Fibroblast of villous mesenchyme (primary cell): ENCODE measurements around the gene CIROP. TPM values are rescaled to one million over a fixed set of nuclear protein-coding genes. Genes with fewer than 3 reads are reported as not detected.

Experiments
- DNase-seq: peaks from one replicate; pipeline ENCODE4 v3.0.0-alpha.2; 2010; ENCODE audit warnings: low read depth
- H3K4me3 ChIP-seq: 2 replicates; pipeline ENCODE4 v1.5.1; 2011; ENCODE audit warnings: low read depth, mild to moderate bottlenecking, low read length
- CTCF ChIP-seq: IDR thresholded peaks from 2 replicates; pipeline ENCODE4 v1.5.1; 2012; ENCODE audit warnings: low read depth, mild to moderate bottlenecking, low read length; ENCODE audit not compliant: insufficient read depth
- total RNA-seq: library from RNA; depleted of rRNA; stranded (reverse); fragments of >200 nt; gene quantifications from 2 replicates; pipeline ENCODE4 v1.2.3, GENCODE V29; 2012

Gene CIROP
- total RNA-seq, 1 donor, result not detected

DNA sequence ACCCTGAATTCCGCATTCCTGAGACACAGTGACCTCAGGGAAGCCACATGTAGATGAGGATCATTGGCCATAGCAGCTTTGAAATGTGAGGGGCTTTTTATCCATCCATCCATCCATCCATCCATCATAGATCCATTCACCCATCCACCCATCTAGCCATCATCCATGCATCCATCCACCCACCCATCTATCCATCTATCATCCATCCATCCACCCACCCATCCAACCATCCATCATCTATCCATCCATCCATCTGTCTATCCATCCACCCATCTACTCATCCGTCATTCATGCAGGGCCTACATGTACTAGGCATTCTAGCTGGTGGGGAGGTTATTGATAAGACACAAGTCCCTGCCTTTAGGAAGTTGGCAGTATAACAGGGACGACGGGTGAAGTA, 42.2 kb upstream of the CIROP start:
- H3K4me3 ChIP-seq, result no peak overlapping the region
- DNase-seq, result no peak
- TF ChIP-seq CTCF, result no peak

GRCh38 chr14:23146351-23146910, 41.6 kb upstream of the CIROP start:
- no peak for TF ChIP-seq CTCF
- DNase-seq, result no peak
- H3K4me3 ChIP-seq, result no peak overlapping the region

DNA sequence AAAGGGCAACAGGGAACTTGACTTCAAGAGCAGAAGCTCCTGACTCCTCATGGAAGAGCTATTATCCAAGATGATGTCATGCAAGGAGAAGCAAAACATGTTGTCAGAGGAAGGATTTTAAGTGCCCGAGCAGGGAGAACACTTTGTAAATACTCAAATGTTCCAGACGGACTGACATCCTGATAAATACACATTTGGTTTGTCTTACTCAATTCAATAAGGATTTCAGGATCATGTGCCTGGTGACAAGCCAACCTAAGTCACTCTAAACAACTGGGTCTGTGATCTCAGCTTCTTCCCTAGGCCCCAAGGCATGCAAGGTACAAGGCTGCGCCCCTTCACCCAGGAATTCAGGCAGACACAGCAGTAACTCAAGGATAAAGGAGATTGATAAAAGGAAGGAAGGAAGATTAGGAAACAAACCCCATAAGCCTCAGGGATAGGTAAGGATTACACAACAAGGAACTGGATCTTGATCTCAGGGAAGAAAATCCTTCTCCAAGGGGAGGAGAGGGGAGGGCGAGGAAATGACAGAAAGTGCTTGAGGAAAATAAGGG, 41.1 kb upstream of the CIROP start:
- DNase-seq, result peak; percentile 56
- H3K4me3 ChIP-seq, result no peak overlapping the region
- no peak for TF ChIP-seq CTCF

DNA sequence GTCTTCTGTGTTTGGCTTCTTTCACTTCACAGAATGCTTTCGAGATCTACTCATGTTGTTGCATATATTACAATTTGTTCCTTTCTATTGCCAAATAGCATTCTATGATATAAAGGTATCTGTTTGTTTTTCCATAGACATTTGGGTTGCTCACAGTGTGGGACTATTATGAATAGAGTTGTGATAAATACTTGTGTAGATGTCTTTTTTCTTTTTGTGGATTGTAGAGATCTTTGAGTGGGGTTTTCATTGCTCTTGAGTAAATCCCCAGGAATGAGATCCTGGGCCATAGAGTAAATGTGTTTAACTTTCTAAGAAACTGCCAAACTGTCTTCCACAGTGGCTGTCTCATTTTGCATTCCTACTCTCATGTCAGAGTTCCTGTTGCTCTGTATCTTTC, 39.1 kb upstream of the CIROP start:
- DNase-seq, result no peak
- no peak for TF ChIP-seq CTCF
- H3K4me3 ChIP-seq, result no peak overlapping the region

DNA sequence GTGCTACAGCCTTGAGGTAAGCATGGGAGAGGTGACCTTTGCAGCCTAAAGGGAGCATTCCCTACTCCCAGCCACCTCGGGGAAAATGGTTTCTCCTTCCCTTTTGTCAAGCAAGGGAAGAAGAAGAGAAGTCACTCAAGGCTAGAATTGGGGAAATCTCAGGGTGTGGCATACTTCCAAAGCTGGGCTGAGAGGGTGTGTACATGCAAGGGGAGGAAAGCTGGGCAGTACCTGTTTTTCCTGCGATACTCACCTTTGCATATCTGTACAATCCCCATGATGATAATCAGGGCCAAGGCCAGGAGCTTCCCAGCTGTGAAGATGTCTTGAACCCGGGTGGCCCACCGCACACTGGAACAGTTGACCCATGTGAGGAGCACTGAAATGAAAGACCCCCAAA, 38.0 kb upstream of the CIROP start:
- no peak overlapping the region for H3K4me3 ChIP-seq
- DNase-seq, result no peak
- TF ChIP-seq CTCF, result no peak

DNA sequence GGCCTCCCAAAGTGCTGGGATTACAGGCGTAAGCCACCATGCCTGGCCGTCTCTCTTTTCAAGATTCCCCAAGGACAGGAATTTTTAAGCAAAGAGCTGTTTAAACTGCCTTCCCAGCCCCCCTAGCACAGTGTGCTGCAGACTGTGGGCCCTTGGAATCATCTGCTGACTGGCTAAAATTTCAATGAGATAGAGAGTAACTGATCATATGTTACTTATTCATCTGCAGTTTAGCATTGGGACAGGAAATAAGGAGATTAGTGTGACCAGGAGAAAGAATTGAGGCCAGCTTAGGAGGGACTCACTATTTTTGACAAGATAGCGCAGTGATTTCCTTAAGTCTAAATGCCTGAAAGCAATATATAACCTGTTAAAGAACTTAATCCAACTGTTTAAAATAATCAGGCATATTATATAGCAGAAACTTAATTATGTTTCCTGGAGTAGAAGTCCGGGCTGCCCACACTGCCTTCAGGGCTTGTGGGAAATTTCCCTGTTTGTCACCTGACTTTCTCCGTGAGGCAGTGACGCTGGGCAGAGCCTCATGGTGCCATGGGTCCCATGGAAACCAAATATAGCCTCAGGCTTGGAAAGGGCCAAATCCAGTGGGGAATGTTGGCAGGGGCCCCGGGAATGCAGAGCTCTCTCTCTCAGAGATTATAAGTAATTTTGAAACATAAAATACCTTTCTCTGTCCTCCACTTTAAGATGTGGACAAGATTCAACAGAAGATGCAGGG, 37.1 kb upstream of the CIROP start:
- TF ChIP-seq CTCF, result no peak
- DNase-seq, result peak; percentile 46
- no peak overlapping the region for H3K4me3 ChIP-seq

DNA sequence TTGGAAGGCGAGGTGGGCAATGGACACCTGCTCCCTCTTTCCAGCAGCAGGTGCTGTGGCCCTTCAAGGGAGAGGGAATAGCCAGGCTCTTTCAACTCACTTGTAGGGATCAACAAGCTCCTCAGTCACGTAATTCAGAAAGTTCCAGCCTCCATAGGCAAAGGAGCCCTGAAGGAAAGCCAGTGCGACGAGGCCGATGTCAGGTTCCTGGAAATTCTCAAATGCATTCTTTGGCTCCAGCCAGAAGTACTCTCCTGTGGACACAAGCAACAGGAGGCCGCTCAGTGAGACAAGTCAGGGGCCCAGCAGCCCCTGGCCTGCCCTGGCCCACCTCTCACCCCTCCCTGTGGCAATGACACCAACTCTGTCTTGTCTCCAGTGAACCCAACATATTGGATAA, 35.6 kb upstream of the CIROP start:
- H3K4me3 ChIP-seq, result no peak overlapping the region
- TF ChIP-seq CTCF, result no peak
- no peak for DNase-seq
